ENCODE data around the gene MACROH2A2.
A peak's percentile ranks its signal among the peaks of the same experiment; 100 is the strongest.
"Not testable (repeated sequence)": the region's sequence is repeated elsewhere in the genome, so short reads cannot be mapped to it uniquely, and the experiment has no call there.

The MACROH2A2 gene

DNA sequence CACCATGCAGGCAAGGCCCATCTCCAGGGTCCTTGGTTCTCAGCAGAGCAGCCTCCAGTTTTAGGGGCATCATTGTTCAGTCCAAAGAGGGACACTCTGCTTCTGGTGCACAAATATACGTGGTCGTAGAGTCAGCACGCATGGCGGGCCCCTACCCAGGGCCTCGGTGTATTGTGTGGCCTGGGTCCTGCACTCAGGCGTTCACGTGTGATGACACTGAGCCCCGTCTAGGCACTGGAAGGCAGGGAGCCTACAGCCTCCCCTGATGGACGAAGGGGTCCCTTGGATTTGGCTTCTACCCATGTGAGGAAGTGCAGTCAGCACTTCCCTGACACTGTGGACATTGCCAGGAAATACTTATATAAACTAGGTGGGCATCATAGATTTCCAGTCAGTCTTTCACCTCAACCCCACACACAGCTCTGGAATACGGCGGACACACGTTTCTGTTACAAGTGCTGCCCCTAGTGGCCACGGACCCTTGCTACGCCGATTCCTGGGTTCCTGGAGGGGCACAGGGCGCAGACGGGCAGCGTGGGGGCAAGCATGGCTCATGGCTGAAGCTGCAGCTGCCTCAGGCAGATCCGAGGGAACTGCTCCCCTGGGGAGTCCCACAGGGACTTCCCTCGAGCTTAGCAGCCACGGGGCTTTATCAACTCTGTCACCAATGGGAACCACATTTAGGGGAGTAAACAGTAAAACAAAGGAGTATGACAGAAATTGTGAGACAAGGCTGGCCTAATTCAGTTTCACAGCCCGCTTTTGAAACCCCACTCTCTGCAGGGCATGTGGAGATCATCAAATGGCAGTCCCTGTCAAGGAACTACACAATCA is 54.5 kb downstream of the MACROH2A2 start:
- DNase-seq = no peak

DNA sequence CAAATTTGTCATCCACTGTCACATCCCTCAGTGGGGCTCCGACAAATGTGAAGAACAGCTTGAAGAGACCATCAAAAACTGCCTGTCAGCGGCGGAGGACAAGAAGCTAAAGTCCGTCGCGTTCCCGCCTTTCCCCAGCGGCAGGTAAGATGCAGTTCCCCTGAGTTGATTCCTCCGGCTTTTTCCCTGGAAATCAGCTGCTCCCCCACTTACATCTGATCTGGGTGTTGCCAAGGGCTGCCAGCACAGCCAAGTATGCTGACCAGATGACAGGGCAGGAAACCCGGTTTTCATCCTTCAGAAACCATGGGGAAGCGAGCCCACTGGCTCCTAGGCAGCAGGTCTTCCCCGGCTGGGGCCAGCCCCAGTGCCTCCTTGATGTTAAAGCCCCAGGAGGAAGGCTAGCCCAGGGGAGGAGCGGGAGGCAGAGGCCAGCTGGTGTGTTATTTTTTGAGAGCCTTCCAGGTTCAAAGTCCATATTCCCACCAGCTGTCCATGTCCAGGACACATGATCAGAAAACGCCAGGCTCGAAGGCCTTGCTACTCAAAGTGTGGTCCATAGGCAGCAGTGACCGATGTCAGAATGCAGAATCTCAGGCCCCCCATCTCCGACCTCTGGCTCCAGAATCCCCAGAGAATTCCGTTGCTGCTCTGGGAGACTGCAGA is 56.6 kb downstream of the MACROH2A2 start:
- DNase-seq = no peak

DNA sequence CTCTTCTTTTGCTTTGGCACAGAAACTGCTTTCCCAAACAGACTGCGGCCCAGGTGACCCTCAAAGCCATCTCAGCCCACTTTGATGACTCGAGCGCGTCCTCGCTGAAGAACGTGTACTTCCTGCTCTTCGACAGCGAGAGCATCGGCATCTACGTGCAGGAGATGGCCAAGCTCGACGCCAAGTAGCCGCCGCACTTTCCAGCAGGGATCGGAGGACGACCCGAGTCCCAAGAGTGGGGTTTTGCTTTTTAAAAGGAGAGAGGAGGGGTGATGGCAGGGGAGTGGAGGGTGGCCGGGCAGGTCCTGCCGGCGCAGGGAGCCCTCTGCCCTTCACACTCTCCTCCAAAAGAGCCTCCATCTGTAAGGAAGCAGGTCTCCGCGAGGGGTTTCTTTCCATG is 58.9 kb downstream of the MACROH2A2 start:
- no peak for DNase-seq

DNA sequence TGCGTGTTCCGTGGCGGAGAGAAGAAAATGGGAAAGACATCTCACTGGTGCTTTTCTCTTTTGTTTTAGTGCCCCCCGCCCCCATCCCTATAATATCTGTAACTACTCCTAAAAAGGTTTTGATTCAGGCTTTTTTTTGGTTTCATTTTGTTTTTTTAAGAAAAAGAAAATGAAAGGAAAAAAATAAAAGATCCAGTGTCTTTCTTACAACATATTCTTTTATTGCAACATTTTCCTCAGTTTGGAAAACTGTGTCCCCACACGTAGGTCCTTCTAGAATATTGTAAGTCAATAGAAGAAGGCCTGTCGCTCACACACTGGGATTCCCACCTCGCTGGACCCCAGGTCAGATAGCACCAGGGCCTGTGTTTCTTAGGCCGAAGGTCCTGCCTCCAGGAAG is 59.4 kb downstream of the MACROH2A2 start:
- DNase-seq = no peak

DNA sequence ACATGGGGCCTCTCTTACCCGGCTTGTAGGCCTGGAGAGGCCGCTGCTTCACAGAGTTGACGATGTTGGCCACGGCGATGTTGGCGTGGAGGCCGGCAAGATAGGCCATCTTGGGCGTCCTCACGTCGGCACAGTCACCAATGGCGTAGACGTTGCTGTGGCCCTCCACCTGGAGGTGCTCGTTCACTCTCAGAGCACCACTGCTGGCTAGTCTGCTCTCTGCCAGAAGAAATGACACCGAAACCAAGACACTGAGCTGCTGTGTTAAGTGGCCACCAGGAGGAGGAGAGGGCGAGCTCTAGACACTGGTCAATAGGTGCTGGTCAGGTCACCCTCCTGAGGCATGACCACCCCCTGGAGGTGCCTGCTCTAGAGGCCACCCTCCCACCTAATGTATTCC is 62.3 kb downstream of the MACROH2A2 start:
- no peak for DNase-seq

DNA sequence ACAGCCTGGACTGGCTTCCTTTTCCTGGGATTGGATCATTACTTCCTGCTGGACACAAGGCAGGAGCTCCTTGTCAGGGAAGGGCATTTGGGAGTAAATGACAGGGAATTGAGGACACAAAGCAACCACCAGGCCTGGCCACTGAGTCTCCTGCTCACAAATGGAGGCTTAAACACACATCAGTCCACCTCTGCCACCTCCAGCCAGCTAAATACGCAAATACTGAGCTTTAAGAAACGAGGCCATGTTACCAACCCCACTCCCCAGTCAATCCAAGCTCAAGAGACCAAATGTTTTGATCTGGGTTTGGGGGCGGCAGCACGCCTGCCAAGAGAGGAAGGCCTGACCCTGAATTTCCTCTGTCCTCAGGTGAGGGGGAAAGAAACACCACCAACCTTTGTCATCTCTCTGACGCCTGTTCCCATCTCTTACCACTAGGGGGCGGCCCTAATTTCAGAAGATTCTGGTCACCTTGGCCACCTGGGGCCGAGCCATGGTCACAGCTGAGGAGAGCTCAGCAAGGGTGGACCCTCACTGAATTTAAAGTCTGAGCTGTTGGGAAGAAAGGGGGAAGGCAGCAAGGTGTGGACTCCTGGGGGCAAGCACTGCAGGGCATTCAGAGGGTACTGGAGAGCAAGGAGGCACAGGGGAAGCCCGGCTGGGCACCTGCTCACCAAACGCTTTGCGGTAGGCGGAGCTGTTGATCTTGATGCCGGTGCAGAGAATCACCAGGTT is 63.5 kb downstream of the MACROH2A2 start:
- DNase-seq = peak; percentile 30

DNA sequence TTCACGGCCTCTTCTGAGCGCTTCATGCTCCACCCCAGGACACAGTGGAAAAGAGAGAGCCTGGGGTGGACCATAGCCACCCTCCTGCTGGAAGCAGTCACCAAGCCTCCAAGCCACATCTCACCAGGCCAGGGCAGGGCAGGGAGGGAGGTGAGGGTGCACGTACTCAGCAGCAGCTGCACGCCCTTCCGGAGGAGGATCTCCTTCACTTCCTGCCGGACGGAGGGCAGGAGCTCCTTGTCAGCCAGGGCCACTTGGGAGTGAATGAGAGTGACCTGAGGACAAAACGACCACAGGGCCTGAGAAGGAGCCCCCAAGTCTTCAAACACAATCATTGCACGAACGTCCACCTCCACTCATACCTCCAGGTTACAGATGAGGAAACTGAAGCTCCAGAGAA is 65.0 kb downstream of the MACROH2A2 start:
- DNase-seq = no peak

DNA sequence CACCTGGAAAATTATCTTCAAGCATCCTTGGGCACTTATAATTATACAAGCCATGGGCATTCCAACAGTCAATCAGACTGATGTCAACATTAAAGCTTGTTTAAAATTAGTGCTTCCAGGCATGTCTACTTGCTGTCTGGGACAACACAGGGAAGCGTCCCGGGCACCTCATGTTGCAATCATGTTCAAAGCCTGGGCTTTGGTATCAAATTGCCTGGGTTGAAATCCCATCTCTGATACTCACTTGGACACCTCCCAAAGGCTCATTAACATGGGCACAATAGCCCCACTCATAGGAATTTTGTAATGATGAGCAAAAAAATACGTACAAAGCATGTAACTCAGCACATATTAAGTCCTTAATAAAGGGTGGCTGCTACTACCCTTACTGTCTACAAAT is 65.5 kb downstream of the MACROH2A2 start:
- no peak for DNase-seq

DNA sequence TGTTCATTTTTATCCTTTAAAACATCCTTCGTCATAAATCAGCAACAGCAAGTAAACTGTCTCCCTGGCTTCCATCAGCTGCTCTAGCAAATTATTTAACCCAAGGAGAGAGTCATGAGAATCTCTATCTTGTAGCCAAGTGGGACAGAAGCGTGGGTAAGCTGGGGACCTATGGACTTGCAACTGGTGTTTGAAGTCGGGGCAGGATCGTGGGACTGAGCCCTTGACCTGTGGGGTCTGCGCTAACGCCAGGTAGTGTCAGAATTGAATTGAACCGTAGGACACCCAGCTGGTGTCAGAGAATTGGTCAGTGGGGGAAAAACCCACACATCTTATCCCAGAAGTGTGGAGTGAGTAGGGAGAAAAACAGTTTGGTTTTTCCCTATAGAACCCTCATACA is 66.6 kb downstream of the MACROH2A2 start:
- DNase-seq = no peak

DNA sequence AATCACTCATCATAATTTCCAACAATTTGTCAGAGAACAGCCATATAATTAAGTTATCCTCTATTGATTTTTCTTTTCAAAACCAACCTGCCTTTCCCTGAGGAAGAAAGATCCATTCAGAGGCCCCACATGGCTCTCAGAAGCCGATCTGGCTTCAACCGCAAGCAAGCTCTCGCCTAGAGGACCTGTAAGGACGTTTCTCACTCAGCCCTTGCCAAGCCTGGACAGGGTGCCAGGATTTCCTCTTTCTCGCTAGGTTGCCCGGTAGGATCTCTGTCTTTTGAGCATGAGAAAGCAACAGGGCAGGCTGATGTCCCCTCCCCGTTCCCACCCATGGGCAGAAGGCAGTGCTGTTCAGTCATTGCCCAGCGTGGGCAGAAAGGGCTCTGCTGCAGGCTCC is 67.0 kb downstream of the MACROH2A2 start:
- no peak for DNase-seq

DNA sequence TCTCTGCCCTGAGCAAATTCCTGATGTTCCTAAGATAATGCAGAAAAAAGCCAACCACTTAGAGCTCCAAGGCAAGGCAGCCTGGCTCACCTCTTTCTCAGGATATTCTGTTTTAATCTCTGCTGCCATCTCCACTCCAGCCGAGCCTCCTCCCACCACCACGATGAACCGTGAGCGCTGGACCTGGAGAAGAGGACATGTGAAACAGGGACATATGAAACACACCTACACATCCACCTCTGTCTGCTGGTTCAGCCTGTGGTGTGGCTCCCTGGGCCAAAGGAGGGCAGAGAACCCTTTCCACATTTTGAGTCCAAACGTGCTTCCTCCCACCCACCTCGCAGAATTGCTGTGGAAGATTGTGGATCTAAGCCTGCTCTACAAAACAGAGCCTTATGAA is 67.8 kb downstream of the MACROH2A2 start:
- DNase-seq = no peak

DNA sequence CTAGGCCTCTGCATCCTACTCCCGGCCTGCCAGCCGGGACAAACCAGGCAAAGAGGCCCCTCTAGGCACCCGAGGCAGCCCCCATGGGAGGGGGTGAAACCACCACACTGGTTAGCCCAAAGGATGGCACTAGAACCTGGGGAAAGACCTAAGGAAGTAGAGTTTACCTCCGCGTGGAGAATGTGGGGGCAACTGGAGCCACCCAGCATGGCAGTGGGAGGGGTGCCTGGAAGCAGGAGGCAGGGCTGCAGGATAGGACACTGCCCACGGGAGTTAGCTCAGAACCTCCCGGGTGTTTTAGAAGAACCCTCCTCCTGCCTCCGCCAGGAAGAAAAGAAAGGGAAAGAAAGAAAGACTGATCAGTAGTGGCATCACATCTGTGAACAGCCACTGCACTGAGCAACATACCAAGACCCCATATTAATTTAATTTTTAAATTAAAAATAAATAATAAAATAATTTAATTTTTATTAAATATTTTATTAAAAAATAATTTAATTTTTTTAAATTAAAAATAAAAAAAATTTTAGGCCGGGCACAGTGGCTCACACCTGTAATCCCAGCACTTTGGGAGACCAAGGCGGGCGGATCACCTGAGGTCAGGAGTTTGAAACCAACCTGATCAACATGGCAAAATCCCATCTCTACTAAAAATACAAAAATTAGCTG is 68.8 kb downstream of the MACROH2A2 start:
- DNase-seq = no peak

DNA sequence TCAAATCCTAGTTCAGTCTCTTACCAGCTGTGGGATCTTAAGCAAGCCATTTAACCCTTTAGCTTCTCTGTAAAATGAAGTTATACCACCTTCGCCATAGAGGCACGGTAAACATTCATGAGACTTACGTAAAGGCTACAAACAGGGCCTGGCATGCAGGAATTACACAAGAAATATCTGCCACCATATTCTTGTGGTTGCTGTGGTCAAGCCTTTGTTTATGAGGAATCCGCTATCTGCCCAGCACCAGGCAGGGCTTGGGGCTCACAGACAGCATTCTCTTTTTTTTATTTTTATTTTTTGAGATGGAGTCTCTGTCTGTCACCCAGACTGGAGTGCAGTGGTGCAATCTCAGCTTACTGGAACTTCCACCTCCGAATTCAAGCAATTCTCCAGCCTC is 70.1 kb downstream of the MACROH2A2 start:
- no peak for DNase-seq

DNA sequence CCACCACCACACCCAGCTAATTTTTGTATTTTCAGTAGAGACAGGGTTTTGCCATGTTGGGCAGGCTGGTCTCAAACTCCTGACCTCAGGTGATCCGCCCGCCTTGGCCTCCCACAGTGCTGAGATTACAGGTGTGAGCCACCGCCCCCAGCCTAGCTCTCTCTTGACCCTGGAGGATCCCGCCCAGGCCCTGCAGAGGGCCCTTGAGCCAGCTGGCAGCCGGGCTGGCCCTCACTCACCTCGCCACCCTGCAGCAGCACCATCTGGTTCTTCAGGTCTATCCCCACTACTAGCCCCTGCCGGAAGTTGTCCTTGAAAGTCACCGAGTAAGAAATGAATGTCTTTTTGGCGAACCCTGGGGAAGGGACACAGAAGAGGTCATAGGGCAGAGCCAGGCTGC is 70.5 kb downstream of the MACROH2A2 start:
- not testable (repeated sequence) for DNase-seq

DNA sequence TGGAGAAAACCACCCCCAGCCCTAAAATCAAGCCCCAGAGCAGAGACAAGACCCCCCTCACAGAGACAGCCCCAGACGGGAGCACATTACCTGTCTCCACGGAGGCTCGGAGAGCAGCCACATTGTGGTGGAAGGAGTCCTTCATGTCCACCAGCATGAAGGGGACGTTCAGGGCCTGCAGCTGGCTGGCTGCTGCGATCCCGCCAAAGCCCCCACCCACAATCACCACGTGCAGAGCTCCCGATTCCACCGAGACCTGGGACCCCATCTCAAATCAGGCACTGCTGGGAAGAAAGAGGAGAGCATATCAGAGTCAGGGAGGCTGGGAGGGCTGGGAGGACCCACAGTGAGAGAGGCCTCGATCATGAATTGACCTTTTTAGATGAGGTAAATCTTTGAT is 71.2 kb downstream of the MACROH2A2 start:
- no peak for DNase-seq

DNA sequence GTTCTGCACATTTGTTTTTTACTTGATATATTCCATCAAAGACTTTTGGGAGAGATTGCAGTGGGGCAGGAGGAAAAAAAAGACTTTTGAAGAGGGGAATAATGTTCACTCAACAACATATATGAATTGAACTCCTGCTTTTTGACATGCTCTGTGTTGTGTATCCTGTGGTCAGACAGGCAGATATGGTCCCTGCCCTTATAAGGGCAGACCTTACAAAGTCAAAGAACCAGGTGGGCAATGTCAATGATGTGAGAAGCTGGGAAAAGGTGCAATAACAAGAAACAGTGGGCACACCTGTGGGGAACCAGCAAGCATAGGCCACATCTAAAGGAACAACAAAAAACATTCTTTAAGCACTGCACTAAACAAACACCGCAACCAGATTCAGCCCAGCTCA is 71.8 kb downstream of the MACROH2A2 start:
- no peak for DNase-seq

DNA sequence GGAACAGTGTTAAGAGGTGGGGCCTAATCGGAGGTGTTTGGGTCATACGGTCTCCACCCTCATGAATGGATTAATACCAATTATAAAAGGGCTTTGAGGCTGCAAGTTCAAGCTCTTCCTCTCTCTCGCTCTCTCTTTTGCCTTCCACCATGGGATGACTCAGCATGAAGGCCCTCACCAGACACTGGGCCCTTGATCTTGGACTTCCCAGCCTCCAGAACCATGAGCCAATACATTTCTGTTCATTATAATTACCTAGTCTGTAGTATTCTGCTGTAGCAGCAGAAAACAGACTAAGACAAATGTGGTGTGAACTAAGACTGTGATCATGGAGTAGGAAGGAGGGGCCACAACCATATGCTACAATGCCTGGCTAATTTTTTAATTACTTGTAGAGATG is 72.3 kb downstream of the MACROH2A2 start:
- DNase-seq = no peak

DNA sequence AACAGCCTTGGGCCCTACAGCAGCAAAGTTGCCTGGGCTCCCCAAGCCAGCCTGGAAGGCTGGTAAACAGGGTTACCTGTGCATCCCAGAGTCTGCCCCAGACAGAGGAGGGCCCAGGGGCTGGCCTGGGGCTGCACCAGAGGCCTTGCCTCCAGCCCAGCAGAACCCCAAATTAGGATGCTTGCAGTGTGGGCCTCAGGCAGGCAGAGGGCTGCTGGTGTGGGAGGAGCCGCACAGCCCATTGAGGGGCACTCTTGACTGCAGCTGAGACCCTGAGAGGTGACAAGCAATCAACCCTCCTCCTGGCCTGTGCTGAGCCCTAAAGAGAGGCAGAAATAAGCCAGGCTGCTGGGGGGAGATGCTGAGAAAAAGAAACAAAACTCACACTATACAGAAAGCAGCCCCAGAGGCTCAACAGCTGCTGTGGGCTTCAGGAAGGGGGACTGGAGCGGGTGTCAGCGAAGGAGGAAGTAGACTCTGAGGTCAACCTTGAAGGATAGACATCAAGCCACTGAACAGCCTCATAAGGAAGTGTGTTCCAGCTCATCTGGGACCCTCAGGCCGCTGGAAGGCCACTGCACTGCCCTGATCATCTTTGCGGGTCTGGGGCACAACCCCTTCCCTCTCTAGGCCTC is 73.4 kb downstream of the MACROH2A2 start:
- no peak for DNase-seq

DNA sequence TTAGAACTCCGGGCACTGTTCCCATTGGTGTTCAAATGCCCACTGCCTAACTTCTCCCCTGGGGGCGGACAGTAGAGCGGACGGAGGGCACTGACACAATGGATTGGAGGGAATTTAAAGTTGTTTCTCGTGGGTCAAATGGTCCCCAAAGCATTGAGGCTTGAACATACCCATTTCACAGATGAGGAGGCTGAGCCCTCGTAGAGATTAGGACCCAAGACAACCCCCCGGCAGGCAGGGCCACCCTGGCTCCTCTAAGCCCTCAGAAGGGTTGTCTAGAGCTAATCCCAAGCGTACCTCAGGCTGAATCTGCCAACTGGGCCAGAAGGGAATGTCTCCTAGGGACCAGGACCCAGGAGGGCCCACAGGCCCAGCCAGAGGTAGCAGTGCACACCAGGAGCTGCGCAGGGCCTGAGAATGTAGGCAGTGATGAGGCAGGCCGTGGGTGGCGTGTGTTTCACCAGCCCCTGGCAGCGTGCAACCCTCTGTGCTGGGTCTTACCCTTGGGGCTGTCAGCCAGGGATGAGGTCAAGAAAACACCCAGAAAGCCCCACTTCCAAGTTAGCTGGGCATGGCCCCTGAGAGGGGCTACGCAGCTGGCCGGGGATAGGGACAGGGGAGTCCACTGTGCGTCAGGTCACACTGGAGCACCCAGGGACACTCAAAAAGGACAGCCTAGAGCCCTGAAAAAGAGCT is 74.2 kb downstream of the MACROH2A2 start:
- no peak for DNase-seq

DNA sequence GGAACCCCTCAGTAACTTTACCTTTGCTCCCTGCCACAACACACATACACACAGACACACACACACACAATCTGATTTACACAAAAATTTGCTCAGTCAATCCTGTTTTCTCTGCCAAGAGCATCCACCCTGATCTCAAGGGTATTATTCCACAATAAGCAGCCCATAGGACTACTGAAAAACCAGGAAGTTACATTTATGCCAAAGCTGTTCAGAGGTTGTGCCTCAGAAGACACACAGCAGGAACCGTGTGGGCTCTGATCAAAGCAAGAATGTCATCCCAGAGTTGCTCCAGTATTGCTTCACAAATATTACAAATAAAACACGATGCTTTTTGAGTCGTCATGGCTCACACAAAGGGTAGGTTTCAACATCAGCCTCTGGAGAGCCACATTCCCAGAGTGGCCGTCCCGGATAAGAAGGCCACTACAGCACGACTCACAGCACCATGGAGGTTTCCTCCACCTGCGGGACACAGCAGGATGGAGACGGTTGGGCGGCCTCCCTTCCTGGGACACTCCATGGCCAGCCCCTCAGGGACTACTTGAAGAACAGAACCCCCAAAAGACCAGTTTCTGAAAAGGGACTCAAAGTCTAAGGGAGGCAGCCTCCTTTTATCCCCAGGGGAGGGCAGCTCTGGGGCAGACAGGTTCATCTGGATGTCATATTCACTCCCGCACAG is 78.4 kb downstream of the MACROH2A2 start:
- DNase-seq = no peak

DNA sequence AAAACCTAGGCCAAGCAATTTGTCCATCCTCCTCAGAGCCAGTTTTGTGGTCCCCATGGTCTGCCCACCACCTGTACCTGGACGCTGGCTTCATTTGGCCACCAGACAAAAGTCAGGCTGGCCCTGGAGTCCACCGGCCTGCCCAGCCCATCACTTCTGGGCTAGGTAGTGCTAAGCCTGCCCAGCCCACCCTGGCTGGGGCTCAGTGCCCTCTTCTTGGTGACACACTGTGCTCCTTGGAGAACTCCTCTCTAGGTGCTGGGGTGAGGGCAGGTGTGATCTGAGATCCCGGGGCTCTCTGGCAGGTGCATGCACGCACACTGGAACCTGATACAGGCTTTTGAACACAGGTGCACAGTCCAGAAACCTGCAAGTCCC is 78.9 kb downstream of the MACROH2A2 start:
- no peak for DNase-seq

All from activated CD4-positive, alpha-beta T cell treated with anti-CD3 and anti-CD28 coated beads for 1 hour (primary cell).